Measurements from ENCODE around the gene OVCA2.
A peak's percentile ranks its signal among the peaks of the same experiment; 100 is the strongest.

The OVCA2 gene

DNA sequence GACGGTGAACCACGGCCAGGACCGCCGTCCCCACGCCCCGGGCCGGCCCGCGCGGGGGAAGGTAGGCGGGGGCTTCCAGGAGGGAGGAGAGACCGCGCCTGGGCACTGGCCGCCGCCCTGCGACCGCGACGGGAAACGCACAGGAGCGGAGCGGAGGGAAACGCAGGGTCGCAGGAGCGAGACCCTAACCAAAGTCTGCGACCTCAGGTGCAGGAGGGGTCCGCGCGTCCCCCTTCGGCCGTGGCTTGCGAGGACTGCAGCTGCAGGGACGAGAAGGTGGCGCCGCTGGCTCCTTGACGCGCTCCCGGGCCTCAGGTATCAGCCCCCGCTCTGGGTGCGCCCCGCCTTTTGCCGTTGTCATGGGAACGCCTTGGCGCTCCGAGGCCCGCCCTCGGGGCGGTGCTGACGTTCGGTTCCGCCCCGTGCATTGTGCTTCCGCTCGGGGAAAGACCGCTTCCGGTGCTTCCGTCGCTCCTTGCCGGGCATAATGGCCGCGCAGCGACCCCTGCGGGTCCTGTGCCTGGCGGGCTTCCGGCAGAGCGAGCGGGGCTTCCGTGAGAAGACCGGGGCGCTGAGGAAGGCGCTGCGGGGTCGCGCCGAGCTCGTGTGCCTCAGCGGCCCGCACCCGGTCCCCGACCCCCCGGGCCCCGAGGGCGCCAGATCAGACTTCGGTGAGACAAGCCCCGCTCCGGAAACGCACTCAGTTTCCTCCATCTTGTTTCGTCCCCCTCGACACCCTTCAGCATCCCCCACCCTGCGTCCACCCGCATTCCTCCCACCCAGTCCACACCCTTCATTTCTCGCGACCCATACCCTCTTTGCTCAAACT lies at the start of gene OVCA2:
TSS of gene OVCA2 (plus strand) at position 462 of the 829 bp plus-strand sequence. CDS start at position 488, 26 bp downstream.
- H3K27ac ChIP-seq = peak within 1 kb of the TSS; percentile 78
- DNase-seq (ENCODE audit: low read depth, low spot score) = peak; percentile 51

DNA sequence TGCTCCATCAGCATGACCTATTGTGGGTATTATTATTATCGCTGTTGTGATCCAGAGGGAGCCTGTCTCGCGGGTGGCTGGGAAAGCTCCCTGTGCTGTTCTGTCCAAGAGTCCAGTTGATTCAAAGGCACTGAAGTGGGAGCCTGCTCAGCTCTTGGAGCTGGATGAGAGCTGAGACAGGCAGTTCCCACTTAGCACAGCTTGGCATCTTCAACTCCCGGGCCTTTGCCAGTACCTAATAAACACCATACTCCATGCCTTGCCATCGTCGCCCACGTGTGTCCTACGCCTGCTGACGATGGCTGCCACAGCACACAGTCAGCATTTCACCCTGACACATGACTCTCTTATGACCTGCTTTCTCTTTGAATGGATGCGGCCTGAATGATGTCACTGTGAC lies 49.3 kb upstream of the OVCA2 start:
- no peak overlapping the region for H3K27ac ChIP-seq
- DNase-seq (ENCODE audit: low read depth, low spot score) = no peak

- no peak overlapping the region for H3K27ac ChIP-seq
- no peak for DNase-seq (ENCODE audit: low read depth, low spot score)
Measured at GRCh38 chr17:1994707-1995106, 47.1 kb upstream of the OVCA2 start.

- no peak for DNase-seq (ENCODE audit: low read depth, low spot score)
- H3K27ac ChIP-seq = no peak overlapping the region
Measured at GRCh38 chr17:1995321-1995892, 46.4 kb upstream of the OVCA2 start.

GRCh38 chr17:1995907-1996799 lies 45.7 kb upstream of the OVCA2 start:
- no peak for DNase-seq (ENCODE audit: low read depth, low spot score)
- H3K27ac ChIP-seq = no peak overlapping the region

GRCh38 chr17:1996800-1997288 lies 45.0 kb upstream of the OVCA2 start:
- H3K27ac ChIP-seq = no peak overlapping the region

DNA sequence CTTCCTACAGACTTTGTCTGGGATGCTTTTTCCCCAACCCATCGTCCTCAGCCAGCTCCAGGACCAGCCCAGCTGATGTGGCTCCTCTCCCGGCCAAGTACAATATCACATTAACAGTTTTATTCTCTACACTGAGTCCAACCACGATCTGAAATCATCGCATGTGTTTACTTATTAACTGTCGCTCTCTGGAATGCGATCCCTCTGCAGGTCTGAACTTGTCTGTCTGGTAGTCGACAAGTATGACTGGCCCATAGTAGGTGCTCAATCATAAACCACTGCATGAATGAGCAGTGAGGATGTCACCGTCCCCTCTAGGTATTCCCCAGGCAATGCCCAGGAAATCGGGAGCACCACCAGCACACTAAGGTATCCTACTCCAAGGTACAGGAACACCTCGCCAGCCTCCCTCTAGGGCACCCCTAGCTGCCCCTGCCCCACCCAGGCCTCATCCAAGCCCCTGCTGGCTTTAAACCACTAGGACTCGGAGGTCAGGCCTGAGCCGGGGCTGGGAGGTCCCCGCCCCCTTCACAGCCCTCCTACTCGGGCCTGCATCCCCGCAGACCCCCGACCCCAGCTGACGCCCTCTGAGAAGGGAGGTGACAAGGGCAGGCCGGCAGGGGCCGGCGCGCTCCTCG lies 44.4 kb upstream of the OVCA2 start:
- no peak overlapping the region for H3K27ac ChIP-seq
- DNase-seq (ENCODE audit: low read depth, low spot score) = peak; percentile 39

More at GRCh38 chr17:1996800-1997288, 45.0 kb upstream of the OVCA2 start:
- DNase-seq (ENCODE audit: low read depth, low spot score) = no peak

DNA sequence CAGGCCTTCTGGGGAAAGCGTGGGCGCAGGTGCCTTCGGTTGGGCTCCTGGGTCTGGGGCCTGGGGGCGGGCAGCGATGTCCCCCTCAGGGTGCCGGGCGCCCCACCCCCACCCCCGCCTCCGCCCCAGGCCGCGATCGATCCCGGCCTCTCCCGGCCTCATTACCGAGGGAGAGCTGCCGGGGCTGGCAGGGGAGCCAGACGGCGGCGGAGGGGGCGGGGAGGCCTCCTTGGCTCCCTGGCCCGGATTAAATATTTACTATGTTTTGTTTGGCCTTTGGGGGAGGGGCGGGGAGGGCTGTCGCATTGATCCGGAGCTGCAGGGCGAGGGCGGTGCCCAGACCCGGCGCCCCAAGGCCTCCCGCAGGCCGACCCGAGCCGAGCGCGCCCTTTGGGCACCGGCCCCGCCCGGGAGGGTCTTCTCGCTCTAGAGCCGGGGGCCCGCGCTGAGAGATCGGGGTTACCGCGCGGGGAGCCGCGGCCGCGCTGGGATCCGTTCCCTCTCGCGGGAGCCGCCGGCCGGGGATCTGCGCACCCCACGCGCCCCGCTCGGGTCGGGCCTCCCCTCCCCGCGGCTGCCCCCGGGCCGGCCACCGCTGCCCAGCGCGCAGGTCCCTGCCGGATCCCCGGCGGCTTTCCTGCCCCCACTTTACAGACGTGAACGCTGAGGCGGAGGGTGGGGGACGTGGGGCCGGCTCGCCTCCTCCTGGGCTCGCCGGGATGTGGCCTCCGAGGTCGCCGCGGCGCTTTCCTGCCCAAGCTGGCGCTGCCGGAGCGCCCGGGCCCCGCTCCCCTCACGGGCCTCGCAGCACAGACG lies 43.7 kb upstream of the OVCA2 start:
- DNase-seq (ENCODE audit: low read depth, low spot score) = no peak

DNA sequence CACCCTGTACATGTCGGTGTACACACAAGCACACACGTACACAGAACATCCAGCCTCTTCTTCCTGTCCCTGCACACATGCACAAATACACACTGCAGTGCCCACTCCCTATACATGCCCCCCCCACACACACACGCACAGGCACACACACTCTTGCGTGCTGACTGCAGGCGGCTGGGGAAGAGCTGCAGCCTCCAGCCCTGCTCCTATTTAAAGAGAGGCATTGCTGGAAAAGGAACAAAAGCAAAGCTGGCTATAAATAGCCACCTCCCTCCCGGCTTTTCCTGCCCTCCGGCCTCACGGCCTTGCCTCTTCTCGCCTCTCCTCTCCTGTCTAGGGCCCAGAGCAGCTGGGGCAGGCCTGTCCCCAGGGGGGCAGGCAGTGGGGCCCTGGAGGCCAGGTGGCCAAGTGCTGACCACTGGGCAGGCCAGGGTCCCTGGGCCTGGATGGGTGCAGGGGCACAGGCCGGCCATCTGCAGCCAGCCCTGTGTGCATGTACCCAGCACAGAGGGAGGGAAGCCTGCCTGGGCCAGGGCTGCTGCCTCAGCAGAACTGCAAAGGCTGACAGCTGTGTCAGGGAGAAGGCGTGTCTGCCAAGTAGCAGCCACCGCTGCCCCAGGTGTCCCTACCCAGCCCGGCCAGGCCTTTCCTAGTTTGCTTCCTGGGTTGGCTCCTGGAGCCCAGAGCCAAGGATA lies 42.1 kb upstream of the OVCA2 start:
- no peak for DNase-seq (ENCODE audit: low read depth, low spot score)
- H3K27ac ChIP-seq = no peak overlapping the region

More for the DNA sequence above, 43.7 kb upstream of the OVCA2 start:
- no peak overlapping the region for H3K27ac ChIP-seq

DNA sequence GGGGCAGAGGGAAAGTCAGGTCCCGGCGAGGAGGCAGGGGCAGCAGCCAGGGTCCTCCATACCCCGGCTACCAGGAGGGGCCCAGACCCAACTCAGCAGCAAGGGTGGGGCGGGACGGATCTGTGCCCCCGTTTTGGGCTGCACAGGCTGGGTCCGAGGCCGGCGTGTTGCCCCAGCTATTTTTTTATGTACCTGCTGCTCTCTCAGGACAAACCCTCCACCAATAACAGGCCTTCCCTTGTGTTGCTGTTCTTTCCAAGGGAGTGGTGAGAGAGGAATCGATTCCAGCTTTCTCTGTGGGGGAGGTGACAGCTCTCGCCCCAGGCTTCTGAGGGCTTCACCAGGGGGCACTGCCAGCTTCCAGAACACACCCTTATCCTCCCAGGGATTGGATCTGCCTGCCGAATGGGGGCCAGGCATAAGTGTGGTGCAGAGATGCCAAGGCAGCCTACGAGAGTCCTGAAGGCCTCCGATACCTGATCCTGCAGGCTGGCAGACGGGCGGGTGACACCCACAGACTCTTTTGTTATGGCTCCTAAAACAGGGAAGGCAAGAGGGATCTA lies 39.0 kb upstream of the OVCA2 start:
- H3K27ac ChIP-seq = no peak overlapping the region
- DNase-seq (ENCODE audit: low read depth, low spot score) = no peak

DNA sequence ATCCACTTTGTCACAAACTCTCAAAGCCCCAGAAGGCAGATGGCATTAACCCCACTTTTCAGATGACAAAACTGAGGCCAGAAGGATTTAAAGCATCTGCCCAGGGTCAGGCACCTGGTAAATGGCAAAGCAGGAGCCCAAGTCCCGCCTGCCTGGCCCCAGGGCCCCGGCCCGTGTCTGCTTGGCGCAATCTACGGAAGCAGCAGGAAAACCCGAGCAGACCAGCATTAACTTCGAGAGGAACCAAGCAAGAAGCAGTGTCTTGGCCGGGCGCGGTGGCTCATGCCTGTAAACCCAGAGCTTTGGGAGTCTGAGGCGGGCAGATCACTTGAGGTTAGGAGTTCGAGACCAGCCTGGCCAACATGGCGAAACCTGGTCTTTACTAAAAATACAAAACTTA lies 38.3 kb upstream of the OVCA2 start:
- no peak overlapping the region for H3K27ac ChIP-seq

GRCh38 chr17:2004435-2004952 lies 37.3 kb upstream of the OVCA2 start:
- no peak overlapping the region for H3K27ac ChIP-seq
- no peak for DNase-seq (ENCODE audit: low read depth, low spot score)

More for the DNA sequence above, 38.3 kb upstream of the OVCA2 start:
- no peak for DNase-seq (ENCODE audit: low read depth, low spot score)

GRCh38 chr17:2008332-2009126 lies 33.3 kb upstream of the OVCA2 start:
- DNase-seq (ENCODE audit: low read depth, low spot score) = no peak
- H3K27ac ChIP-seq = no peak overlapping the region

GRCh38 chr17:2009737-2010136 lies 32.1 kb upstream of the OVCA2 start:
- no peak for DNase-seq (ENCODE audit: low read depth, low spot score)
- no peak overlapping the region for H3K27ac ChIP-seq

DNA sequence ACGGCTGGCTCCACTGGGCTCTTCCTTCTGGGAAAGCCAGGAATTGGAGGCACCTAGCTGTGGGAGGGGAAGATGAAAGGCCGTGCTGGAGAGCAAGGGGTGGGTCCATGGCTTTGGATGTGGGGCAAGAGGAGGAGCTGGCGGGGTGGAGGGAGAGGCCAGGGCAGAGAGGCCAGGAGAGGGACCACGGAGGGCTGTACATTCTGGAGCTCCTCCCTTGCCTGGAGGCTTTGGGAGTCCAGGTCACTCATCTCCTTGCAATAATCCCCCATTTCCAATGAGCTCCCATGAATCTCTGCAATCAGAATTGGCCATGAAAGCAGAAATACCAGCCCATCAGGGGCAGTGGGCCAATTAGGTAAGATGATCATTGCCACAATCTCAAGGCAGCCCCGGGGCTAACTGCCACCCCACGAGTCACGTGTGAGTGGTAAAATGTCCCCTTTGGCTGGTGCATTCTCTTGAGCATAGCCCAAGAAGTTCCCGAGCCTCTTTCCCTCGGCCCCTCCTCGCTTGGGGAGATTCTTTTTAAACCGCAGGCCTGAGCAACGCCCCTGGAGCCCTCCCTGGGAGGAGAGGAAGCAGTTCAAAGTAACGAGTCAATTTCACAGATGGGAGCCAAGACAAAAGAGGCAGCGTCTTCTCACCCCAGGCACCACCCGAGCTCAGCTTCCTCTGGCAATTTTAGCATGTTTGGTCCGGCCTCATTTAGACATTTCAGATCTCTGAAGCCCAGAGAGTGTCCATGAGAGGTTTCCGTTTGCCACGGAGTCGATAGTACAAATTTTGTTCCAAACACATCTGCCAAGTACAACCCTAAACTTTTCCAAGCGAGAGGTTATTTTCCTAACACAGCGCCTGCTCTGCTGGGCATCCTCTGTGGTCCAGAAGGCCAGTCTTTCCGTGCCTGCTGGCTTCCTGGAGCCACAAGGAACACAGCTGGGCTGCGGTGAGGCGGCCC lies 30.1 kb upstream of the OVCA2 start:
- no peak for DNase-seq (ENCODE audit: low read depth, low spot score)
- H3K27ac ChIP-seq = no peak overlapping the region

- H3K27ac ChIP-seq = no peak overlapping the region
- no peak for DNase-seq (ENCODE audit: low read depth, low spot score)
Measured at GRCh38 chr17:2012499-2012898, 29.3 kb upstream of the OVCA2 start.

Measured in epithelial cell of prostate (primary cell).